Body of pancreas (tissue), 4 donors: Measurements from ENCODE around the gene RGS12.

ENCODE experiments used
- POLR2A ChIP-seq, 3 donors: fragments of 450-650 bp; IDR thresholded peaks; one replicate each; pipeline ENCODE4 v1.6.1; 2016; ENCODE audit warnings: antibody characterized with exemption in 3 of 3, mild to moderate bottlenecking in 2 of 3
- TF ChIP-seq, protein P1 (sequence below), 7 experiments: fragments of 450-650 bp in 4 of 7; fragments of 200-600 bp in 3 of 7; sonication (generic) in 3 of 7; IDR thresholded peaks; one replicate each; pipeline ENCODE4 v1.5.1; 2016 to 2019; ENCODE audit warnings: antibody characterized with exemption in 7 of 7

DNA sequence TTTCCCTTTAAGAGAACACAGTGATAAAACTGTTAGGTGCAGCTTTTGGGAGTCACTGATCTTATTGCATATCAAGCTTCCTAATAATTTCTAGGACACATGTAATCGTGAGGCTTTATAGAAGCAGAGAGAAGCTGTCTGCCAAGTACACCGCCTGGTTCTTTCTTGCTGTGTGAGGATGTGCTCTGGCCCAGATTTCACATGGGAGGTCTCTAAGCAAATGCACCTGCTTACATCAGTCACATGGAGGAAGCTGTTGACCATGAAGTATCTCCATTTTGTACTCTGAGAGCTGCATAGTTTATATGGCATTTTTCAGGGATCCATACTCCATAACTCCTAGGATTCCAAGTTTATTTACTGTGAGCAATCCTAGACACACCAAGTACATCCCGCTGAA lies 37.1 kb downstream of the RGS12 start:
- TF ChIP-seq POLR2A (IDR thresholded peaks at IDR 0.05), result no peak
- TF ChIP-seq, protein P1, sequence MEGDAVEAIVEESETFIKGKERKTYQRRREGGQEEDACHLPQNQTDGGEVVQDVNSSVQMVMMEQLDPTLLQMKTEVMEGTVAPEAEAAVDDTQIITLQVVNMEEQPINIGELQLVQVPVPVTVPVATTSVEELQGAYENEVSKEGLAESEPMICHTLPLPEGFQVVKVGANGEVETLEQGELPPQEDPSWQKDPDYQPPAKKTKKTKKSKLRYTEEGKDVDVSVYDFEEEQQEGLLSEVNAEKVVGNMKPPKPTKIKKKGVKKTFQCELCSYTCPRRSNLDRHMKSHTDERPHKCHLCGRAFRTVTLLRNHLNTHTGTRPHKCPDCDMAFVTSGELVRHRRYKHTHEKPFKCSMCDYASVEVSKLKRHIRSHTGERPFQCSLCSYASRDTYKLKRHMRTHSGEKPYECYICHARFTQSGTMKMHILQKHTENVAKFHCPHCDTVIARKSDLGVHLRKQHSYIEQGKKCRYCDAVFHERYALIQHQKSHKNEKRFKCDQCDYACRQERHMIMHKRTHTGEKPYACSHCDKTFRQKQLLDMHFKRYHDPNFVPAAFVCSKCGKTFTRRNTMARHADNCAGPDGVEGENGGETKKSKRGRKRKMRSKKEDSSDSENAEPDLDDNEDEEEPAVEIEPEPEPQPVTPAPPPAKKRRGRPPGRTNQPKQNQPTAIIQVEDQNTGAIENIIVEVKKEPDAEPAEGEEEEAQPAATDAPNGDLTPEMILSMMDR (IDR thresholded peaks at IDR 0.05), result no peak
